Tongue (tissue), 2 donors: ENCODE measurements around the gene SMAP1. TPM values are rescaled to one million over a fixed set of nuclear protein-coding genes. Genes with fewer than 3 reads are reported as not detected.

Source experiments
- DNase-seq: peaks from one replicate; pipeline ENCODE4 v3.0.0-alpha.2; 2015
- total RNA-seq: library from RNA; depleted of rRNA; stranded (reverse); fragments of >200 nt; gene quantifications from one replicate; pipeline ENCODE4 v1.2.3, GENCODE V29; 2014

The SMAP1 gene
- total RNA-seq, 1 donor from 2014 or later = 26.9 TPM

DNA sequence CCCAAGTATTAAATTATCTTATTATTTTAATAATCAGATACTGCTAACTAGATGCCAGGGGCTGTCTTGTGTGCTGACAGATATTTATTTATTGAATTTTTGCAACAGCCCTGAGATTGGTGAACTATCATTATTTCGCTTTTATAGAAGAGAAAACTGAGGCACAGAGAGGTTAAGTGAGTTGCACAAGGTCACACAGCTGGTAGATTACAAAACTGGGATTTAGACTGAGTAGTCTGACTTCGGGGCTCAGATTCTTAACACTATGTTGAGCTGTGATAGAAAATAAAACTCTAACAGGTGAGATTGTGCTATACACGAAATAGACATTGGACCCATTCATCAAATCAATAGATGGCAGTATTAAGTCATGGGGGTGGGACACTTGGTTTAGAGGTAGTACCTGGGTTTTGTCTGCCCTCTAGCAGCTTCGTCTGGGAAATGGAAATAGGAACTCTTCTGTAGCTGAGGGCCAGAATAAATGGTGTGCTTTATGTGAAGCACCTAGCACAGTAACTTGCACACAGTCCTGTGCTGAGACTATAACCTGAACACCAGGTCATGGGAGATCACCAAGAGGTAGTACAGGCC is 175.7 kb downstream of the SMAP1 start:
- no peak for DNase-seq

DNA sequence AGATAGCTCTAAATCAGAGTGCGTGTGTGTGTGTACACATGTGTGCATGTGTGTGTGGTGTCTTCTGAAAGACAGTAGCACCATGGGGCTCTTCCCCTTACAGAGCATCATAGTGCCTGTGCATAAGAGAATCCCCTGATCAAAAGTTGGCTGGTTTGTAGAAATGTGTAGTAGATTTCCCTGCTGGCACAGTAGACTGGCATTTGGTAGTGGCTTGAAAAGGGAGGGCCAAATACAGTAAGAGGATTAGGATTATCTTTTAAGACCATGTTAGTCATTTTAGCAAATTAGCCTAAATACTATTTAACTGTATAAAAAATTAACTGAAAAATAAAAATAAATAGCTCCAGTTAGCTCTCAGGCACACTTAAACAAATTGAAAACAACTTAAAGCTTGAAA is 176.6 kb downstream of the SMAP1 start:
- no peak for DNase-seq

DNA sequence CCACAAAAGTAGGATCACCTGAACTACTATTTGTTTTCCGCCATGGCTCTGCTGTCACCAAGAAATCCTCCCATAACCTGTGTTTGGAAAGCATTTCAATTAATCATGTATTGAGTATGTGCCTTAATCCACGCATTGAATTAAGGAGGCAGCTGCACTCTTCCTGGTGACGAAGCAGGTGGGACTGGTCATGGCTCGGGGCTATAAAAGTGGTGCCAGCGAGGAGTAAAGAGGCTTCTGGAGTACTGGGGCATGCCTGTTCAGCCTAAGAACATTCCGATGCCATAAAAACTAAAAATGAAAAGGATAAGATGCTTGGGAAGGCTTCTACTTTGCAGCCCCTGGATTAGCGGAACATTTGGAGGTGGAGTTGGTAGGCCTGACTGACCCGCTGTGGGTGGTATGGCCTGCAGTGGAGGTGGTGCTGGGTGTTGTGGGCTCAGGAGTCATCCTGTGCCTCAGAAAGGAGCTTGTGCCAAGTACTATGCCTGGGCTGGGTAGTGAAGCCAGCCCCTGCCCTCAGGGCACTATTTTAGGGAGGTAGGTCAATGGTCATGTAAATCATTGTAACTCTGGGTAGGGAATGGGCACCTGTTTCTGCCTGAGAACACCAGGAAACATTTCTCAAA is 178.6 kb downstream of the SMAP1 start:
- peak; percentile 32 for DNase-seq

DNA sequence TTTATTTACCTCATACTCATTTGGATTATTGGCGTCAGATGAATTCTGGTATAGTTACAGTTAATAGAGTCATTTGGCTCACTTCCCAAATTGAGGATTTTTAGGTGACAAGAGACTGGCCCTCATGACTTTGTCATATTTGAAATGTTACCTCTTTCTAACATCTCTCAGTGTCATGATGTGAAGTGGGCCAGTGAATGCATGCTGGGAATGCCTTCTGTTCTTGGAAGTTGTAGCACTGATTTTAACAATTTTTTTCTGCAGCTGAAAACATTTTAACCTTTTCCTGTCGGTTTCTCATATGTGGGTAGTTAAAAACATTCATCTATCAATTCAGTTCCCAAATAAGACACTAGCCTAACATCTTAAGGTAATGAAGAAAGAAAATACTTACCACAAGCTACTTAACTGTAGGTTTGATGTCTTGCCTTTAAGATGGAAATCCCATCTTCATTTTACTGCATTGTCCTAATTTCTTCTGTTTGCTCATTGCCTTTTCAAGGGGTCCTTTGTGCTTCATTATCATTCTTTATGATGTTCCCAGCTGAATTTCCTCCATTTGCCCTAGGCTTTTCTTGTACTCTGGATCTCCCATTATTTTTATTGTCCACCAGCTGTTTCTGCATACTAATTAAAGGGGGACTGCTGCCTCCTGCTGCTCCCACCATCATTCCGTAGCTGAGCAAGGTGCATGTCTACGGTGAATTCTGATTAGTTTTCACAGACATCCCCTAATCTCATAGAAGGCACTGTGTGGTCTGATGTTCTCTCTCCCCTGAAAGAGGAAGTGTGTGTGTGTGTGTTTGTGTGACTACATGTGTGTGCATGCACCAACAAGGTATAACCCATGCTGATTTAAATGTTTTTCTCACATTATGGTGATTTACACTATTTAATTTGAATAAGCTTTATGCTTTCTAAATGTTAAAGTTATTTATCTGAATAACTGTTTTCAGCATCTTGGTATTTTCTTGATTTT is 179.7 kb downstream of the SMAP1 start:
- no peak for DNase-seq

DNA sequence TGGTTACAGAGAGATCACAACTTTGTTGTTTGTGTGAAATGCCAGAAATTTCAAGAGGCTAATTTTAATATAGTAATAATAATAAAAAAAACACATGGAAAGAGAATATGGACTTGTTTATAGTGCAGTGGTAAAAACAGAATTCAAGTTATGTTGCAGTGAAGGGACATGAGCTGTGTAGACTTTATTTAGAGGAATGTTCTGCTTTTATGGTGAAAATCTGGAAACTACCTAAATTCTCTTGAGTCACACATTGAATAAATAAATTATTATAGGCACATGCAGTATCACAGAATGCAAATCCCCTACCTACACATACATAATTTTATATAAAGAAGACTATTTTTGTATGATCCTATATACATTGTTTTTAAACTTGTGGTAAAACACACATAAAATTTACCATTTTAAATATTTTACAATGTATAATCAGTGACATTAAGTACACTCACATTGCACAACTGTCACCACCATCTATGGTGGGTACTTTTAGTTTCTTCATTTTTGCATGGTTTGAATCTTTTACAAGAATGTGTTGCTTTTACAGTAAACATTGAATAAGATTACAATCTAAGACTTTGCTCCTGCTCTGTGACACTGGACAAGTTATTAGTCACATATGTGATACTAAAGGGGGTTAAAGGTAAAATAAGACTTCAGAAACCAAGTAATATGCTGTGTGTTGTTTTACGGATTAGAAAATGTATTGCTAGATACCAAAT is 181.8 kb downstream of the SMAP1 start:
- no peak for DNase-seq

DNA sequence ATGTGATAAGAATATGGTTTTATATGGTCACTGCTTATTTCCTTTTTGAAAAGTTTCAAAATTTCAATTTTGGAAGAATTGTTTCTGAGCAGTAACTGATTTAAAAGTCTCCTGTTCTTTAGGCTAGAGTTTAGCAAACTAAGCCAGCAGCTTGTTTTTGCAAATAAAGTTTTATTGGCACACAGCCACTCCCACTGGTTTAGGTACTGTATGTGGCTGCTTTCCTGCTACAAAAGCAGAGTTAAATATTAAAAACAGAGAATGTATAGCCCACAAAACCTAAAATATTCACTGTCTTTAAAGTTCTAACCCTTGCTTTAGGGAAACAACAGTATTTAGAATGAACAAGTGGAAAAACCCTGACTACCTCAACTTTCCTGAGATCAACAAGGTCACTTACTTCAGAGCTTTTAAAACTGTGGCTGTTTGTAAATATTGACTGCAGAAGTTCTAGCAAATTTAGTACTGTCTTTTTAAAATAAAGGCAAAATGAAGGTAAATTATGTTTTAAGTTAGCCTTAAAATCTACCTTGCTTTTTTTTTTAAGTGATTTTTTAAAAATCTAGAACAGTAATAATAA is 185.1 kb downstream of the SMAP1 start:
- DNase-seq = no peak

DNA sequence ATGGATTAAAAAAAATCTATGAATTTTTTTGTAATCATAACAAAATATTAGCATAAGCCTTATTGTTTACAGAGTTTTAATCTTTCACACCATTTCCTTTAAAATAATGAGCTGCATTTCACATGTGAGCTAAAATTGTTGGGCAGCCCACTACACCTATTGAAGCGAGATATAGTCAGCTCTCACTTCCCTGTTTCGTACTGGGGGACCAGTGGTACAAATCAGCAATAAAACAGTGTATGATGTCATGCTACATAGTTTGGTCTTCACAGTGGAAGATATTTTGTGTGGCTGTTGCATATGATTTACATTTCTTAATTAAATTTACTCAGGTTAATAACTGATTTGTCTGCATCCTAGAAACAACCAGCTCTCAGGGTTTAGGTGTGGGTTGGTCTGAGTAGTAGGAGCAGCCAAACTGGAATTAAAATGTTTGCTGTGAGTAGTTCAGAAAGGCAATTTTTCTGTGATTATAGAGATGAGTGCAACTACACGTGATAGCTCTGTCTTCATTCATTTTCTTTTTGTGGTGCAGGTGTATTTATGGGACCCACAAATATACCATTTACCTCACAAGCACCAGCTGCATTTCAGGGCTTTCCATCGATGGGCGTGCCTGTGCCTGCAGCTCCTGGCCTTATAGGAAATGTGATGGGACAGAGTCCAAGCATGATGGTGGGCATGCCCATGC is 189.8 kb downstream of the SMAP1 start:
- no peak for DNase-seq

DNA sequence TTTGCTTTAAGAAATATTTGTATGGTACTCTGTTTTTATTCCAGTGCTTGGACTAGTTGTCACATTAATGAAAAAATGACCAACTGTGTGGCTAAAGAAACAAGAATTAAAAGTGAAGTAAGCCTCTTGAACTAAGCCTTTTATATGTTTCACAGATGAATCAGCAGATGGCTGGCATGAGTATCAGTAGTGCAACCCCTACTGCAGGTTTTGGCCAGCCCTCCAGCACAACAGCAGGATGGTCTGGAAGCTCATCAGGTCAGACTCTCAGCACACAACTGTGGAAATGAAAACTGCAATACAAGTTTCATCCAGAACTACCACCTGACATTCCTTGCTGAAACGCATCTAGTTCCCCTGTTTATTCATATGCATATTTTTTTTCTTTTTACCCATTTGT is 192.4 kb downstream of the SMAP1 start:
- DNase-seq = no peak

DNA sequence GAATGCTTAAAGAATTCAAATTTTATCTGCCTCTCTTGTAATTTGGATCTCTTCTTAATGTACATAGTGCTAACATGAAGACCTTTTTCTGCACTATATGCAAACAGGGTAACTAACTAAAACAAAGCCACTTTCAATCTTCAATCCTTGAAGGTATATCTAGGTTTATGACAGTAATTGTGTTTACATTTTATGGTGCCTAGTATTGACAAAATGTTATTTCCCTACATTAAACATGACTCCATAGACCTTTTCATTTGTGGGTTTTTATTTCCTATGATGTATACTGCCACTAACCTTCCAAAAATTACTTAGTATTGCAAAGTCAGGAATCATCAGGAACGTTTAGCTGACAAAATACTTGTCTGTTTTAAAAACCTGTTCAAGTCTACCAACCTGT is 193.2 kb downstream of the SMAP1 start:
- no peak for DNase-seq

DNA sequence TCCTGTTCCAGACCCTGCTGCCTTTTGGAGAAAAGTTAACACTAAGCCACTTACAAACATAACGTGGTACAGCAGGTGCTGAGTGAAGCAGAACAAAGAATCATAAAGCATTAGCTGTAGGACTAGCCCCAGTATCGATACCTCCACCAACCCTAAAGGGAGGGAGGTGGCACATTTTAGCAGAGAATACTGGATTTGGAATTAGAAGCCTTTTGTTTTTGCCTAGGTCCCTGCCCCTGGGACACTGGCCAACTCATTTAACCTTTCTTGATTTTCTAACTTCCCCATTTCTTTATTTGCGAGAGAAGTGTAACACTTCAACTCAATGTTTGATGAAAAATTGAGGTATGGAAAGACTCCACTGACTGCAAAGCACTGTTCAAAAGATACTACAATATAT is 195.7 kb downstream of the SMAP1 start:
- DNase-seq = no peak

DNA sequence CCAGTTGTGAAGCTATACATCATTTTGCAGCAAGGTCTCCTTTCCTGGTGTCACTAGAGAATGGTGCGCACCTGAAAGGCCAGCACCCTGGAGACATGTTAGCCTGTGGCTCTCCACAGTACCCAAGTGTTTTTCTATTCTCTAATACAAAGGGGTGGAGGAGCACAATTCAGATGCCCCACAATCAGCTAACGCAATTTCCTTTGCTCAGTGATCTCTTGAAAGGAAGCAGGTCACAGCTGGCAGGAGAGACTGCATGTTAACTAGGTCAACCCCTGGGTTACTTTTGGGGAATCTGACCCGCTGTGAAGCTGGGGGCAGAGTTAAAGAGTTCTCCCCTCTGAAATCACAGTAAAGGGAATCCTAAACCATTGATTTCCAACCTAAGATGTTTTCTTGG is 196.7 kb downstream of the SMAP1 start:
- no peak for DNase-seq

DNA sequence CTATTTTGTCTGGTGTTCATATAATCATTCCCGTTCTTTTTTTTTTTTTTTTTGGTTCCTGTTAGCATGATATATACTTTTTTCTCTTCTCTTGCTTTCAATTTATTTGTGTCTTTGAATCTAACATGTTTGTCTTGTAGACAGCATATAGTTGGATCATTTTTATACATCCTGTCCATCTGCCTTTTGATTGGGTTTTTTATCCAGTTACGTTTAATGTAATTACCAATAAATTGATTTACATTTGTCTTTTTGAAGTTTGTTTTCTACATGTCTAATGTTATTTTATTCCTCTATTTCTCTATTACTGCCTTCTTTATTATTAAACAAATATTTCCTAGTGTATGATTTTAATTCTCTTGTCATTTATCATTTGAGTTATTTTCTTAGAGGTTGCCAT is 204.8 kb downstream of the SMAP1 start:
- DNase-seq = no peak

DNA sequence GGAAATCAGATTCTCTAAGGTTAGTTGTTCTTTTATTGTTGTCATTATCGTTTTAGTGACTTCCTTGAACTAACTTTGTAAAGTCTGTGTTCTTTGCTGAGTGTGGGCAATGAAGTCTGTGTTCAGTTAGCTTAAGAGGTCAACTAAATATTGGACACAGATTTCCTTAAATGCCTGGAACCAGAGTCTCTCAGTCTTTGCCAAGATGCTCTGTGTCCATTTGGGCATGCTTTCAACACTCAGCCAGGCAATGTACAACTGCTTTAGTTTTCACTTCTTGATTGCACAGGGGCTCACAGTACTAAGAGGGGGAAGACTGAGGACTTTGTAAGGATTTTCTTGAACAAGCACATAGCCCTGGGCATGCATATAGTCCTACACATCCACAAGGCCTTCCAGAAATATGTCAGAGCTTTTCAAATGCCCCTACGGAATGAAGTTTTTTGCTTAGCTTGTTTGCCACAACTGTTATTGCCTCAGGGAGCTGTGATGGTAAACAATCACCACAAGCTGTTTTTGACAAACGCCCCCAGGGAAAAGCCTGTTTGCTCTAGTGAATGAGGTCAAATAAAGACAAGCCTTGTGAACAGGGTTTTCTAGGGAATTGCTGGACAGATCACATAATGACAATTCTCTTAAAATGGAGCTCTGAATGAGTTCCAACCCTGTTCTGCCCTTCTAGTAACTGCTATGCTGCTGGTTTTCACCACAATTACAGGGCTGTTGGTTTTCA is 206.7 kb downstream of the SMAP1 start:
- no peak for DNase-seq

DNA sequence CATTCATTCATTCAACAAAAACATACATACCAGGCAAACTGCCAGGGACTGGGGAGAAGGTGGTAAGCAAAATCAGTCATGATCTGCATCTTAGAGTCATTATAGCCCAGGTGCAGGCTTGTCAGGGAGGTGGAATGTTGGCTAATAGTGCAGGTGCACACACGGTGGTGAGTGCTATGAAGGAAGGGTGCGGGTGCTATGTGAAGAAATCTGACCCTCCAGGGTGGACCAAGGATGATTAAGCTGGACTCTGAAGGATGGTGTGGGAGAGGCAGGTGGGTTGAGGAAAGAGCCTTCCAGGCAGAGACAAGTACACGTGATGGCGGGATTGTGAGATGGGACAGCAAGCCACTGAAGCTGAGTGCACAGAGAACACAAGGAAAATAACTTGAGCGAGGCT is 211.8 kb downstream of the SMAP1 start:
- no peak for DNase-seq

DNA sequence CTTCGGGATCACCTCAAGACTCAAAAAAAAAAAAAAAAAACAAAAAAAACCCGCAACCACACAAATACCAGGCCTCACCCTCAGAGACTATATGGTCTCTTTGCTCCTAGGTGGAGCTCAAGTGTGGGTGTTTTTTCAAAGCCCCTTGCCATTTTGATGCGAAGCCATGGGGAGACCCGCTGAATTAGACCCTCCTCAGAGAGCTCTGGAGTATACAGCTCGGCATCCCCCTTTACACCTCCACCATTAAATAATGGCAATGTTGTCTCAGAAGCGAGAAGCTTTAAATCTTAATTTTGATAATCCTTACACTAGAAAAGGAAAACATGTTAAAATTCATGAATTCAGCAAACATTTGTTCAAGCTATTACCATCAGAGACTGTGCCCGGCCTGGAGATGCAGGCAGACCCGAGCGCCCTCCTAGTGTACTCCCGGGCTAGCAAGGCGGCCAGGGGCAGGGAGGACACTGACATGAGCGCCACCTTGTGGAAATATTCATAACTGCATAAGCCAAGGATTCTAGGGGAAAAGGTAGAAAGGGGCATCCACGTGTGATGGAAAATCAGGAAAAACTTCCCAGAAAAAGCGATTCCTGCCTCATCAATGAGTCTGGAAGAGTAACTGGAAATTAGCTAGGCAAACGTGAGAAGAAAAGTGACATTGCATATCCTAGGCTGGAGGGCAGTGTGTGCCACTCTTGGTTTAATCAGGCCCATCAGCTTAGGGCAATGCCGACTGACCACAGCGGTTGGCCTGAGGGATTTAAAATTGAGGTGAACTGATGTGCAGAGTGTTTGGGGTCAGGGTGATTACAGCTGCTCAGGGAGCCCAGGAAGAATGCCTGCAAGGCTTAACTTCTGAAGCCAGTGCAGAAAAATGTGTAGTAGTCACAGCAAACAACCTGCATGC is 216.6 kb downstream of the SMAP1 start:
- peak; percentile 80 for DNase-seq

DNA sequence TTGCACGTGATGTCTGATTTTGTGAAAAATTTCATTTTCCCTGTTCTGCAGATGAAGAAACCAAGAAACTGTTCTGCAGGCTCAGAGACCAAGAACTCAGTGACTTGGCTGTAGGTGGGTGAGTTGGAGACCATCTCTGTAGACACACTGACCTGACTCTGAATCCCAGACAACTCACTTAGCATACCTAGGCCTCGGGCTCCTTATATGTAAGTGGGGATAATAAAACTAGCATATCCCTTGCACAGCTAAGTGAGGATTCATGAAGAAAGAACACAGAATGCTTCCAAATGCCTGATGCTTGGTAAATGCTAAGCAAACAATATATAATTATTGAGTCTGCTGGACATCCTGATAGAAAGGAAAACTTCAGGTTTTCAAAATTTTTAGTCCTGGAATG is 218.4 kb downstream of the SMAP1 start:
- no peak for DNase-seq

DNA sequence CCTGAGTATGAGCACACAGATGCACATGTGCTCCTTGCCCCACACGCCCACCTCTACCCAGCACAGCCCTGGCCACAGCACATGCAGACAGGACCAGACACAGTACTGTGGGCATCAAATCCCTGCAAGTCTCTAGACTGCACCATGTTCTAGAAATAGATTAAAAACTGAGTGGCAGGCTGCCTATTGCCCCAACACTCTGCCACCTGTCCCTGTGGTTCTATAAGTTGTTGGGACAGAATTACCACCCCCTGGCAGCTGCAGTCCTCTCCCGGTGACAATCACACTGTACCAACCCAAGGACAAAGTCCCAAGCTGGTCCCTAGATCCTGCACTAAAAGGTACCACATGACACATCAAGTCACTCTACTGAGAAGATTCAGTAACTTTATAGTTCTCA is 219.0 kb downstream of the SMAP1 start:
- peak; percentile 66 for DNase-seq

DNA sequence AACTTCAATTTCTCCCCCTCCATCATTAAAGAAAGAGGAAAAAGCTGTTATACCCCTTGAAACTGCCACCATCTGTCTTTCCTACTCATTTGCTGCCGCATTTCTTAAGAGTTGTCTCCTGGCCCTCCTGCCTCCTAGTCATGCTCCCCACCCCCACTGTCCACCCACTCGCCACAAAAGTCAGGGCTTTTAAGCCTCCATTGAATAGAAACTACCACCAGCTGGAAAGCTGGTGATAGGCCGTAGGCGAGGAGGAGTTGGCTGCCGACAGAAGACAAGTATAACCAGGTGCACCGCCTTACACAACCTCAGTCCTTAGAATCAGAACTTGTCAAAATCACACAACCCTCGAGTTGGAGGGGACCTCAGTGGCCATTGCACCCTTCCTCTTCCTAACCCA is 221.6 kb downstream of the SMAP1 start:
- DNase-seq = no peak

DNA sequence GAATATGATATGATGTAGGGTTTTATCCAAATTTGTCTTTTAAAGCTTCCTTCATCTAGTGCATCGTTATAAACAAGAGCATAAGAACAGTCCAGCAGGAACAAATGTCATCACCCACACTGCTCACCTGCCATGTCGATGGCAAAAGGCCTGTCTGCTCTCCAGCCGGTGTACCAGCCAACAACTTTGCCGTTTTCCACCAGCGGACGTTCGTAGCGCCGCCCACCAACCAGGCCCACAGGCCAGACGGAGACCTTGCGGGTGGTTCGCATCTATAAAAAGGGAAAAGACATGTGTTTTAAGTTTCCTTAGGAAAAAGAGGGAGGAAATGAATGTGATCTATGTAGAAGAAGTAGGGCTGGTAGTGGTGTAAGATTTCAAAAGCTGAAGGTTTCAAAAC is 226.3 kb downstream of the SMAP1 start:
- DNase-seq = no peak

DNA sequence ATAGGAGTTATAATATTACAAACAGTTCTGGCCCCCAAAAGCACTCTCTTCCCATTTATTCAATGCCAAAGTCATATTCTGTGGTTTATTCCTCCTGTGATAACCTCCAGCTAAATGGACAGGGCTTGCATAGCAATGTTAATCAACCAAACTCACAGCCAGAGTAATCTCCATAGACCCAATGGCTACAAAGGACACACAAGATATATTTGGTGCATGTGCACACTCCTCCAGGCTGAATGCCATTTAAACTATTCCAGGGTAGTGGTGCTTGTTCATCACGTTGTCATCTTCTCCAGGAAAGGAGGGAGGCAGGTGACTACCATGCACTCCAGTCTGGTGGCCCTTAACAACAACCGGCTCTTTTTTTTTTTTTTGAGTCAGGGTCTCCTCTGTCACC is 232.4 kb downstream of the SMAP1 start:
- DNase-seq = no peak
